T1000 (cell line): ENCODE data around the gene MPO.

Experiments used
- DNase-seq: peaks from one replicate; lab custom pipeline; 2025; ENCODE audit warnings: mixed read lengths; lab: John Stamatoyannopoulos, UW

The MPO gene

DNA sequence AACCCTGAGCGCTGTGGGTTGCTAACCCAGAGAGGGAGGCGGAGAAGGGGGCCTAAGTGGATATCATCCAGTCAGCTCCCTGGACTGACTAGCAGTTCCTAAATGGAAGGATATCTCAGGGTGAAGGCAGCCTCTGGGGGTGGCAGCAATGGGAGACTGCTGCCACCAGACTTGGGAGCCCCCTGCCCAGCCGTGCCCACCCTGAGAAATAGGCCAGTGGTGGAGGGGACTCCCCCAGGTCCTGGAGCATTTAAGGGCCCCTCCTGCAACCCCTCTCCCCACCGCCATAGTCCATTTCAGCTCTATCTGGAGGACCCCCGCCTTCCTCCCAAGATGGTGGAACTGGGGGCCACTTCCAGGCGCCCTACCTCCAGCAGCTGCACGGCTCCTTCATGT, 39.4 kb upstream of the MPO start:
- no peak for DNase-seq

DNA sequence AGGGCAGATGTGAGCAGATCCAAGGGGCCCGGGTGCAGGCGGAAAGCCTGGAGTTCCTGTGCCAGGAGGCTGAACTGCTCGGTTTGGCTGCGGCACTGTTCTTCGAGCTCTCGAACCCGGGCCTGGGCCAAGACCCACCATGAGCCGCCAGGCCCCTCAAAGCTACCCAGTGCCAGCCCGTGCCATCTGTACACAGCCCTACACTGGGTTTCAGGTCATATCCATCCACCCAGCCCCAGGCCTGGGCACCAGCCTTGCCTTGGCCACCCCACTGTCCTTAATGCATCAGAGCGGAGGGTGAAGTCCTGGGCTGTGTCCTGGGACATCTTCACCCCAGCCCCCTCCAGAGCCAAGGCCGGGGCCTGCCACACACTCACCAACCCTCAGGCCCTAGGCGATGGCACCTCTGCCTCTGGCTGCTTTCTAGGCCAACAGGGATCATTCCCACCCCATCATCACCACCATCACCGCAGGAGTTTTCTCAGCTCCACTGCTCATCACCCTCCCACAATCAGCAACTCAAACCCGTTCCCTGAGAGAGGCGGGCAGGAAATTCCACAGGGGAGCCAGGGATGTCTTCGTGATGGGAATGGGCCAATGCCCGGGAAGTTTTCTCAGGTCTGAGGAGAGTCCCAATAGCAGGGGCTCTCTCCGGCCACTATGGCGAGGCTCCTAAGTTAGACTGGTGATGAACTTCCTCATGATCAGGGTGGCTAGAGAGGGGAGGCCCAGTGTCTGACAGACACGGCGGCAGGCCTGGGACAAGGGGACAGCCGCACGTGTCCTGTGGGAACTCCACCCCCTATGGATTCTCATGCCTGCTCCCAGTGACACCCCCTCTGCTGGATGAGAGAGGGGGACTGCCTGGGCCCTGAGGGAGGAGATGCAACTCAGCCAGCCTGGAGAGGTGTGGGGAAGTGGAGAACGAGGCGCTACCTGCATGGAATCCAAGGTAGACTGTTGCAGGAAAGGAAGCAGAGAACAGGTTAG, 38.7 kb upstream of the MPO start:
- no peak for DNase-seq

DNA sequence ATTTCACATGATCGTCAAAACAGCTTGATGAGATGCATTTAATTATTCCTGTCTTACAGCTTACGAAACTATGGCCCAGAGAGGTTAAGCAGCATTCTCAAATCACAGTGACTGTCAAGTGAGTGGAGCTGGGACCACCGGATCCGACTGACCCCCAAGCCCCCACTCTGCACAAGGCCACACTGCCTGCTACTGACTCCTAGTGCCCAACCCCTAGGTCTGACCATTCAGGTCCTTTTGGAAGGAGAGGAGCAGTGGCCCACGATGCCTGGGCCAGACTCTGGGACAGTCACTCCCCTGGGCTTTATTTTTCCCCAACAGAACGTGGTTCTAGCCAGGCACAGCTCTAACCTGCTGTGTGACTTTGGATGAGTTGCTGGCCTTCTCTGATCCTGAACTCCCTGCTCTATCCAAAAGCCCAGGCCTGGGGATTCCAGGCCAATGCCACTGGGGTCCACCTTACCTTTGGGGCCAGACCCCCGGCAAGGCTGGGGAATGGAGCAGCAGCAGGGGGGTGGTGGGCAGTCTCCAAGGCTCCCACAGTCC, 38.0 kb upstream of the MPO start:
- no peak for DNase-seq

DNA sequence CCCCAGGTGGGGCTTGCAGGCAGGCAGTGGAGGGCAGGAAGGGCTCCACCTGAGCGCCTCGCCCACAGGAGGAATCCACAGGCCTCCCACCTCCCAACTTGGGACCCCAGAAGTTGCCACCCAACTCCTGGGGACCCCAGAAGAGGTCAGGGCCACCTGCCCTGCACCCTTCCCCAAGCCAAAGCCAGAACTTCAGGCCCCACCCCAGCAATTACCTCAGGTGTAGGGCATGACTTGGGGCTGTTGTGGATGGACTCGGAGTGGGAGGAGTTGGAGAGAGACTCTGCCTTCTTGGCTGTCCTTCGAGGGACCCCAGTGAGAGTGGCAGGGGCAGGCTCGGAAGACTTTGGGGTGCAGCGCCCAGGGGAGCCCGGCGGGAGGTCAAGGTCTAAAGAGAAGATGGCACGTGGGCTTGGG, 37.3 kb upstream of the MPO start:
- DNase-seq, result no peak

DNA sequence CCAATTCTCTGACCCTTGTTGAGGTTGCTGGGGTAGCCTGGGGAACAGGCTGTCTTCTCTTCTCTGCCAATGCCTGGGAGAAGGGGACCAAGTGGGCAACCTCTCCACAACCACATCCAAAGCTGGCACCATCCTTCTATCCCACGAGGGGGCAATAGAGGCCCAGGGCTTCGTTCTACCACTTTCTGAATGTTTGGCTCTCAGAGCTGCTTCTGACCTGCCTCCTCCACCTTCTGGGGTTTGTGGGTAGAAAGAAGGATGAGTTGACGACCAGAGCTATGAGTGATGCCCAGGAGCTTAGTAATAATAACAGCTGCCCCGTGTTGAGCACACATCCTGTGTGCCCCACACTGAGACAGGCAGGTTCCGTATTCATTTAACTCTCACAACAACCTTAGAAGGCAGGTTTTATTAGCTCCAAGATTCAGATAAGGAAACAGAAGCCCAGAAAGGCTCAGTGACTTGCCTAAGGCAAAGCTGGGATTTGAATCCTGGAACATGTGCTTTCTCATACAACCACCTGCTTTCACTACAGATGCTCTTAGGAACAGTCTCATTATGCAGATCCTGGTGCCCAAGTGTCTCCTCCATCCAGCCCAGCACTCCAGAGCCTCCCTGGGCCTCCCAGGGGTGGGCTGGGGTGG, 36.8 kb upstream of the MPO start:
- DNase-seq, result no peak

DNA sequence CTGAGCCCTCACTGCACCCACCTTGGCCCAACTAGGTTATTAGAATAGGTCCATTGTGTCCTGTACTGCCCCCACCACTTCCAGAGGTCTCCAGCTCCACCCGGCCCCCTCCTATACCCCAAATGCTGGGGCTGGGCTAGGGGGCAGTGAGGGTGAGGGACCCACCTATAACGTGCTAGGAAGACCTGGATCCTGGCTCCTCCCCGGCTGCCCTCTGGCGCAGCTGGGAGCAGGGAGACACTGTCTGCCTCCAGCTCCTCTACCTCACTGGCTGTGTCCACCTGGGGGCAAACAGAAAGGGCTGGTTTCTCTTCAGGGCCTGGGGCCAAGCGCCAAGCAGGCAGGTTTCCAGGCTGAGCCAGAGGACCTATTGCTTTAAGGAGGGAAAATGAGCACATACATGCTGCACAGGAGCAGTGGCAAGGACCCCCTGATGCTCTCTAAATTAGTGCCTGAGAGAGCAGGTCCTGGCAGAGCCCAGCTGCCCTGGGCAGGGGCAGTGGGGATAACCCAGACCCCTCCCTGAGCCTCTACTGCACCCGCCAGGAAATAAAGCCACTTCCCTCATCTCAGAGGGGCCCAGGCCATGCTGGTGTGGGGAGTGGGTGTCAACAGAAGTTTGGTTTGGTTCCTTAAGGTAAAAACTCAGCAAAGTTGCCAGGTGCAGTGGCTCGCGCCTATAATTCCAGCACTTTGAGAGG, 35.7 kb upstream of the MPO start:
- no peak for DNase-seq

DNA sequence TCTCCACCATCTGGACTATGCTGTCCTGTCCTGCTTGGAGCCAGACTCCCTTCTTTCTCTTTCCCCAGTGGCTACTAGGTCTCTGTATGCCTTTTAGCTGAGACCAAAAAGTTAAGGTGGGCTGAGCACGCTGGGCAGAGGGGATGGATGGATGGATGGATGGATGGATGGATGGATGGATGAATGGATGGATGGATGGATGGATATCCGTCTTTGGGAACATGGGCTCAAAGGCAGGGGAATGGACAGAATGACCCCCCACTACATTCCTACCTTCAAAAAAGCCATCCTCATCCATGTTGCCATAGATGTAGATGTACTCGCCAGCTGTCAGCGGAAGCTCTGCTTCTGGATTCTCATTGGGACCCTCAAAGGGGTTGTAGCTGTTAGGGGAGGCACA, 35.0 kb upstream of the MPO start:
- no peak for DNase-seq

DNA sequence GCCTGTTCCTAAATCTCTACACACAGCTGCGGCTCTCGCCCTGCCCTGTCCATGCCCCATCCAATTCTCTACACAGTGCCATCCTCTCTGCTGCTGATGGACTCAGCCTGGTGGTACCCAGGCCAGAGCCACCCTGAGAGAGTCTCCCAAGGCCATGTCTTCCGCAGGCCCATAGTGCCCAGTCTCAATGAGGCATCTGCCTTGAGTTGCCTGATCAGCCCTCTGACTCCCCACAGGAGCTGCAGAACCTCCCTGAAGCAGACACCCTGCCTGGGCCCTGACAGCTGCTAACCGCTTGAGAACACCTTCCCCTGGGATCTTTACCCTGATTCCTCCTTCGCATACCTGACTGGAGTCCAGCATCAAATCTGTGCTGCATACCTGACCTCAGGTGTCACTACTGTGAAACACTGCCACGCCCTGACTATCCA, 34.6 kb upstream of the MPO start:
- DNase-seq, result no peak

DNA sequence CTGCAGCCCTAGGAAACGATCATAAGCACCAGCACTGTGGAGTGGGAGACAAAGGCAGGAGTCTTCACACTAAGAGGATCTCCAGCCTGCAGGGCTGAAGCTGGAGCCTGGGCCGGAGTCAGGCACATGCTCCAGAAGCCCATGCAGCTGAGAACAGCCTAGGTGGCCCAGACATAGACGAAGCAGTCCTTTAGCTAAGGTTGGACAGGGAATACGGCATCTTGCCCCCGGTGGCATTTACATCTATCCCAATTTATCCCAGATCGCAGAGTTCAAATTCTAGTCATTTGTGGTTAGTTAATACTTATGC, 33.9 kb upstream of the MPO start:
- DNase-seq, result no peak

DNA sequence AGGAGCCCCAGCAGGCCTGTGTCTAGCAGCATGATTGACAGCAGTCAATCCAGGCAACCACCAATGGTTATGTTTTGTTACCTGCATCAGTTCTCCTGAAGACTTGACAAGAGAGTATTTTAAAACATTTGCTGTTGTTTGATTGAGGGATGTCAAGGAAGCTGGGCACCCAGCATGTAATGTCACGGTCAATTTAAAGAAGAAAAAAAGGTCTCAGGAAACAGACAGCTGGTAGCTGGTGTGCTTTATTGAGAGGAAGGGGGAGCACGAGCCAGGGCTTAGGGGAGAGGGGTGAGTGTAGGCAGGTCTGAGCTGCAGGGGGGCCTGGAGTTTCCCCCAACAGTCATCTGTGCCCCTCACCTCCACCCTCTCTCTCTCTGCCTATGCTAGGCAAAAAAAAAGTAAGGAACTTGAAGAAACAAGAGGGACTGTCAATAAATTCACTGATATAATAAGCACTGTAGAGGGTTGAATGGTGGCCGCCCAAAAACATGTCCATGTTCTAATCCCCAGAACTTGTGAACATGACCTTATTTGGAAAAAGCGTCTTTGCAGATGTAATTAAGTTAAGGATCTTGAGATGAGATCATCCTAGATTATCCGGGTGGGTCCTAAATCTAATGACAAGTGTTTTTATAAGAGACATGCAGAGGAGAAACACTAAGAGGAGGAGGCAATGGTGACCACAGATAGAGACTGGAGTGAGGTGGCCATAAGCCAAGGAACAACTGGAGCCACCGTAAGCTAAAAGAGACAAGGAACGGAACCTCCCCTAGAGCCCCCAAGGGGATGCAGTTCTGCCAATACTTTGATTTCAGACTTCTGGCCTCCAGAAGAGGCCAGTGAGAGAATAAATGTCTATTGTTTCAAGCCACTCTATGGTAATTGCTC, 33.3 kb upstream of the MPO start:
- no peak for DNase-seq

DNA sequence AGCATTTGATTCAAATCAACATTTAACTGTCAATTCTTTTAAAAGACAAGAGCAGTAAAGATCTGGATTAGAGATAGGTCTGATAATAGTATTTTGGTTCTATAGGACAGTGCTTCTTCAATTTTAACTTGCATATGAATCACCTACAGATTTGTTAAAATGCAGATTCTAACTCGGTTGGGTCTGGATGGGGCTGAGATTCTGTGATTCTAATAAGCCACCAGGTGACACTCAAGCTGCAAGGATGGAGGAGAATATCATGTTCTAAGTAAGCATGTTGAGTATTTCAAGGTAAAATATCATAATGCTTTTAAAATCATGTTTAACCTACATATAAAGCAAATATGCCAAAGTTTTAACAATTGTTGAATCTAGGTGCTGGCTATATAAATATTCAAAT, 32.1 kb upstream of the MPO start:
- DNase-seq, result no peak

DNA sequence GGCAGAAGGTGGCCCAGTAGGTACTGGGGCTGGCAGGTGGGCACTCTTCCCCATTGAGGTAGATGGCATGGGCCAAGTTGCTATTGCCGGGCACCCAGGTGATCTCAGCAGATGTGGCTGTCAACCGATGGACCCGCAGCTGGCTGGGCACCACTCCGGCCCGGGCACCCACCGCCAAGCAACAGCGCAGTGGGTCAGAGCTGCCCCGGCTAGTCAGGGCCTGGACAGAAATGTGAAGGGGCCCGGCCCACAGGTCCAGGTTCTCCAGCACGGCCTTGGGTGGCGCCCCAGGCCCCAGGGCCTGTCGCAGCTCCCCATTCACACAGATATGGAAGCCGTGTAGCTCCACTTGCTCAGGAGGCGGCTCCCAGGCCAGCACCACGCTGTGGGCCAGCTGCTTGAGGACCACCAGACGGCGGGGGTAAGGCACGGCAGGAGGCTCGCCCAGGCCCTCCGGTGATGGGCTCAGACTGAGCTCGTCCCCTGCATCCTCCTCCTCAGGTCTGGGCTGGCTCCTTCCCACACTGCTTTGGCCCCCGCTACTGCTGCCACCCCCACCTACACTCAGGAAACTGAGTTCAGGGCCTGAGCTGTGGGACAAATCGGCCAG, 31.4 kb upstream of the MPO start:
- DNase-seq, result no peak

DNA sequence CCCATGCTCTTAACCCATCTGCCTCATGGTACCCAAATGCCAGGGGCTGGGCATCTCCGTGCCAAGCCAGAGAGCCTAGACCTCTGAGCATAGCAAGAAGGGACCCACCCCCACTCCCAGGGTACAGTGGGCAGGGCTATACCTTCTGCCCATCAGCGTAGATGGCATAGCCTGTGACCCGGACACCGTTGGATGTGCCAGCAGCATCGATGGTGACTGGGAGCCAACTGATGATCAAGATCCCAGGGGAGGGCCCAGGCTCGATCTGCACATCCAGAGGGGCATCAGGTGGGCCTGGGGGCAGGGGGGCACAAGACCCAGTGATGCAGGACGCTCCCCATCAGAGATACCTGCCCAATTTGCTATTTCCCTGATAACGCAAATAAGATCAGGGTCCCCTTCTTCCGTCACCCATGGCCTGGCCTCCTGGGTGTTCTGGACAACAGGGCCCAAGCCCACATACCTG, 30.7 kb upstream of the MPO start:
- DNase-seq, result no peak

DNA sequence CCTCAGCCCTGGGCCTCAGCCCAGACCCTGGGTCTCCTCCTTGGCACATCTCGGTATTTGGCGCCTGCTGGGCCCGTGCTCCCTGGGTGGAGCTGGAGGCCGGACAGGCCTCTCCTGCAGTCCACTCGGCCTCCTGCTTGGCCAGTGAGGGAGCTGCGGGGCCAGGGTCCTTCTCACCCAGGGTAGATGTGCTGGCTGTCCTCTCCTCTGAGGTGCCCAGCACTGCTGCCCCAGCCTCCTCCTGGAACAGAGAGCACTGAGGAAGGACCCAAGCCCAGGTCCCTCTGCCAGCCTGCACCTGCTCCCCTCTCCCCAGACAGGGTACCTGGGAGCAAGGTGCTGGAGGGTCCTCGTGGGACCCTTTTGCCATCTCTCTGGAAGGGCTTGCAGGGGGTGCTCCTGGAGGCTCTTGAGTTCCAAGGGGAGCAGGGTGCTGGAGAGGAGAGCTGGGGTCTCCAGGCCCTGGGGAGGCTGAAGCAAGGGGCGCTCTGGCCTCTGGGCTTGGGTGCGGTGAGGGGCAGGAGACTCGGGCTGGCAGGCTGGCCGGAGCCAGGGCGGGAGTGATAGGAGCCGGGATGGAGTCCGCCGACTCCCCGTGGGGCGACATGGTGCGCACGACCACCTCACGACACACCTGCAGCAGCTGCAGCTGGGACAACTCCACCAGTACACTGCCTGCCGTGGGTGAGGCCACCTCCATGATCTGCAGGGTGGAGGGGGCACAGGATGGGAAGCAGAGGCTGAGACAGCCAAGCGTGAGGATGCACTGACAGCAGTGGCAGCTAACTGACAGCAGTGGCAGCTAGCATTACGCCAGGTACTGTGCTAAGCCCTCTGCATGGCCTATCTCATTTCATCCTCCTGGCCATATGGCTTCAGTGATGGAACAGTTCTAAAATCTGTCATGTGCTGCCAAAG, 30.0 kb upstream of the MPO start:
- no peak for DNase-seq

DNA sequence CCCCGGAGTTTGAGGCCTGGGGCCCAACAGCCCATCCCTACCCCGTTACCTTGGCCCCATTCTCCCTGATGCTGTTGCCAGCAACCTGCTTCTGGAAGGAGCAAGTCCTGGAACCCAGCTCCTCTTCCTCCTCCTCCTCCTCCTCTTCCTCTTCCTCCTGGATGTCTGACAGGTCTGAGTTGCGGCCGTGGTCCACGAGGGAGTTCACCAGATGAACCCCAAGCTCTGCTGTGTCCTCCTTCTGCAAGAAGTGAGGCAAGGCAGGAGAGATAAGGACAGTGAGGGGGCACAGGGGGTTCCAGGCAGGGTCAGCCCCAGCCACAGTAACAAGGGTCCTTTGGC, 29.2 kb upstream of the MPO start:
- no peak for DNase-seq

DNA sequence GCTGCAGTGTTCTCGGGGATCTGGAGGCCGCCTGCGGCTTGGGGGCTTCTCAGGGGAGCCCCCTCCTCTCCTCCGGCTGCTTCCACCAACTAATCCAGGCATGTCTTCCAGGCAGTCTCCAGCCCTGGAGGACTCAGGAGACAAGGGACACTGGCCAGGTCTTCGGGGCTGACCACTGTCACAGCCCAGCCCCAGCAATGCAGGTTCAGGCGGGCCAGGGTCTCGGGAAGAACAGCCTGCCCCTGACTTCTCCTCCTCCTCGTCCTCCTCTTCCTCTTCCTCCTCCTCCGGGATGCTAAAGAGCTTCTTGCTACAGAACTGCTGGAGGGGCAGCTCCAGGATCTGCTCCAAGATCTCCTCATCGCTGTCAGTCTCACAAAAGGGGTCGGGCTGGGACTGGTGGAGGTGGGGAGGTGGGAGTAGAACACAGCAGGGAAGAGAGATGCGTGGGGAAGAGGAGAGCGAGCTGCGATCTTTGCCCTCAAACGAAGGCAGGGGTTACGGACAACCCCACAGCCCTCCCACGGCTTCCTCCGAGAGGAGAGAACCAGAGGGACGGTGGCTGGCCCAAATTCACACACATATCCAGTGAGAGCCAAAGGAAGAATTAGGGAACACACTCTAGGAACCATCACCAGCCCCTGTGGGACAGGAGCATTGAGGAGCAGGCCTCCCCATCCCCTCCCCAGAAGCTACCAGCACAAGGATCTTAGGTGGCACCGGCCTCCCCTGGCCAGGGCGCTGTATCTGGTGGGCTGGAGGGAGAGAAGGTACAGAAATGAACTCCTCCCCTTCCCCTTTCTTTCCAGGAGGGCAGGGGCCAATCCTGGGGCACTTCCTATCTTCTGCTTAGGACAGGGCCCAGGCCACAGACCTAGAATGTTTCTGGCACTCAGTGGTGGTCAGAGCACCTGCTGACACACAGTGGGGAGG, 28.5 kb upstream of the MPO start:
- DNase-seq, result no peak

DNA sequence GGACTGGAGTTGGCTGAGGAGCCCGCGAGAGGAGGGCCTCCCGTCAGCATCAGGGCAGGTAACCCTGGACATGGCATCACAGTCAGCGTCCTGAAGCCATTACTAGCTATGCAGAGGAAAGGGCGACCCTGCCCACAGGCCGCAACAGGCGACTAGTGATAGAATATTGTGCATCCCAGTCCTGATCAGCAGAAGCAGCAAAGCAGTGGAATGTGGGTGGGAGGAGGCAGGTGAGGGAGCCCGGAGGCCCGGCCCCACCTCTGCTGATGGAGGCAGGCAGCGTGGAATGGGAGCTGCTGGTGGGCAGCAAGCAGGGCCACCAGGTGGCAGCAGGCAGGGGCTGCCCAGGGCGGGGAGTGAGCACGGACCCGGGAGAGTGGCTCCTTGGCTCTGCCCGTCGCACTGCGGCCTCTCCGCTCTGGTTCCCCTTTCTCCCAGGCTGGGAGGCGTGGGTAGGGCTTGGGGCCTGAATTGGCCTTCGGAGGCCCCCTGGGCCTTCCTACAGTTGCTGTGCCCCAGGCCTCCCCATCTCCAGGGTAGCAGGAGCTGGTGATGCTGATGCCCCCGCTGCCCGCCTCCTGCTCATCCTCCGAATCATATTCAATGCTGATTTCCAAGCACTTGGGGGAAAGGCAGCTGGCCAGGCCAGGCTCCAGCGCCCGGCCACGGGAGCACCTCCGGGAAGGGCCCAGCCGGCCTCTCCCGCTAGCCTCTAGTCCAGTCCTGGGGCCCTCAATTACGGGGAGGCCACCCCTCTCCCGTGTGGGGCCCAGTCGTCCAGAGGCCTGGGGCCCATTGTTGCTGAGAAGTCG, 27.6 kb upstream of the MPO start:
- no peak for DNase-seq
